H1 (cell line): Measurements from ENCODE around the gene HDAC7. TPM values are rescaled to one million over a fixed set of nuclear protein-coding genes. Genes with fewer than 3 reads are reported as not detected.

Source experiments
- CTCF ChIA-PET: fragments of 300-600 bp; sonication (Branson Sonifier 250); formaldehyde crosslinking; loops from one replicate; lab custom pipeline; 2021; ENCODE audit not compliant: partially characterized antibody; lab: Charles Lee
- POLR2A ChIA-PET: fragments of 300-600 bp; sonication (Branson Sonifier 250); formaldehyde crosslinking; loops from one replicate; lab custom pipeline; 2021; ENCODE audit warnings: inconsistent platforms; ENCODE audit not compliant: partially characterized antibody; lab: Charles Lee
- DNase-seq, 2 experiments: peaks; one replicate each; pipeline versions ENCODE4 v3.0.0 to v3.0.0-alpha.2; 2010 to 2022; ENCODE audit warnings: low spot score in 2 of 2, low read depth in 1 of 2, mixed read lengths in 1 of 2
- FAIRE-seq: peaks from 2 replicates; lab custom pipeline; 2011; peaks lifted over from hg19 to GRCh38; lab: Jason Lieb, UNC
- H2AFZ ChIP-seq: 2 replicates; pipeline ENCODE4 v1.8.1; 2012; ENCODE audit warnings: low read length, inconsistent platforms
- H2AK5ac ChIP-seq: 2 replicates; pipeline ENCODE4 v1.6.1; 2013; ENCODE audit warnings: low read depth, low read length
- H2BK120ac ChIP-seq: replicated peaks from 2 replicates; pipeline ENCODE3; 2013; ENCODE audit warnings: low read depth, low read length, inconsistent platforms
- H2BK12ac ChIP-seq: 2 replicates; pipeline ENCODE4 v1.6.1; 2013; ENCODE audit warnings: low read depth, low read length
- H2BK15ac ChIP-seq: 2 replicates; pipeline ENCODE4 v1.6.1; 2013; ENCODE audit warnings: low read length
- H2BK20ac ChIP-seq: 2 replicates; pipeline ENCODE4 v1.6.1; 2013; ENCODE audit warnings: low read length
- H2BK5ac ChIP-seq: 2 replicates; pipeline ENCODE4 v1.6.1; 2013; ENCODE audit warnings: low read depth, low read length
- H3K14ac ChIP-seq: 2 replicates; pipeline ENCODE4 v1.6.1; 2013; ENCODE audit warnings: inconsistent platforms; ENCODE audit not compliant: insufficient read length
- H3K18ac ChIP-seq: 2 replicates; pipeline ENCODE4 v1.6.1; 2013; ENCODE audit warnings: low read length; ENCODE audit errors: extremely low read depth
- H3K23ac ChIP-seq: 2 replicates; pipeline ENCODE4 v1.6.1; 2013; ENCODE audit warnings: inconsistent platforms; ENCODE audit not compliant: insufficient read length
- H3K23me2 ChIP-seq: 2 replicates; pipeline ENCODE4 v1.6.1; 2013; ENCODE audit warnings: low read depth, low read length
- H3K27ac ChIP-seq: 2 replicates; pipeline ENCODE4 v1.6.1; 2011; ENCODE audit warnings: low read depth, low read length, inconsistent platforms
- H3K27me3 ChIP-seq, 4 experiments: replicated peaks in 1 of 4; 1 replicate in 1 of 4; 2 replicates in 3 of 4; pipeline versions ENCODE4 v1.6.1 to v1.8.1; 2011 to 2013; ENCODE audit warnings: low read length in 3 of 4, mild to moderate bottlenecking in 3 of 4, inconsistent platforms in 2 of 4, mixed read lengths in 2 of 4, moderate library complexity in 1 of 4; ENCODE audit not compliant: control insufficient read depth in 3 of 4, insufficient read depth in 3 of 4; ENCODE audit errors: extremely low read depth in 1 of 4
- H3K36me3 ChIP-seq, 4 experiments: 2 replicates each; pipeline versions ENCODE4 v1.6.1 to v1.8.1; 2011 to 2013; ENCODE audit warnings: mild to moderate bottlenecking in 4 of 4, low read length in 3 of 4, moderate library complexity in 2 of 4, control low read depth in 1 of 4, inconsistent platforms in 1 of 4; ENCODE audit not compliant: insufficient read depth in 4 of 4, control insufficient read depth in 2 of 4
- H3K4ac ChIP-seq: replicated peaks from 2 replicates; pipeline ENCODE3; 2013; ENCODE audit warnings: low read length, low read depth, mixed read lengths, inconsistent platforms; ENCODE audit not compliant: insufficient read length
- H3K4me1 ChIP-seq, 4 experiments: replicated peaks in 1 of 4; 1 replicate in 1 of 4; 2 replicates in 3 of 4; pipeline versions ENCODE4 v1.6.1 to v1.8.1; 2011 to 2013; ENCODE audit warnings: low read length in 3 of 4, inconsistent platforms in 2 of 4, mixed read lengths in 1 of 4; ENCODE audit not compliant: insufficient read depth in 4 of 4, control insufficient read depth in 3 of 4
- H3K4me2 ChIP-seq, 2 experiments: 2 replicates each; pipeline versions ENCODE4 v1.6.1 to v1.8.1; 2011 to 2013; ENCODE audit warnings: low read depth in 2 of 2, low read length in 2 of 2, control low read depth in 1 of 2, inconsistent platforms in 1 of 2, mild to moderate bottlenecking in 1 of 2; ENCODE audit not compliant: insufficient read depth in 1 of 2
- H3K4me3 ChIP-seq, 4 experiments: fragments of 200-600, 300-600 bp in 1 of 4; sonication (generic), shearing (Covaris generic), sonication (Bioruptor Twin) in 1 of 4; 2 replicates each; pipeline versions ENCODE4 v1.5.1 to v1.8.1; 2011 to 2016; ENCODE audit warnings: low read length in 4 of 4, low read depth in 3 of 4, control low read depth in 2 of 4, inconsistent platforms in 2 of 4, mild to moderate bottlenecking in 2 of 4, mixed read lengths in 1 of 4, moderate library complexity in 1 of 4; ENCODE audit not compliant: insufficient read depth in 2 of 4; ENCODE audit errors: extremely low read depth in 1 of 4
- H3K56ac ChIP-seq: replicated peaks from 2 replicates; pipeline ENCODE3; 2013; ENCODE audit warnings: low read depth, mild to moderate bottlenecking, mixed read lengths, low read length, inconsistent platforms; ENCODE audit not compliant: insufficient read length
- H3K79me1 ChIP-seq: 2 replicates; pipeline ENCODE4 v1.6.1; 2013; ENCODE audit warnings: low read depth, low read length, control low read depth
- H3K79me2 ChIP-seq, 2 experiments: 2 replicates each; pipeline versions ENCODE4 v1.6.1 to v1.8.1; 2012 to 2013; ENCODE audit warnings: low read length in 2 of 2, mild to moderate bottlenecking in 2 of 2, inconsistent platforms in 1 of 2; ENCODE audit not compliant: insufficient read depth in 2 of 2, control insufficient read depth in 1 of 2
- H3K9ac ChIP-seq, 4 experiments: replicated peaks in 1 of 4; 1 replicate in 1 of 4; 2 replicates in 3 of 4; pipeline versions ENCODE4 v1.6.1 to v1.8.1; 2011 to 2013; ENCODE audit warnings: low read depth in 3 of 4, low read length in 3 of 4, control low read depth in 2 of 4, mild to moderate bottlenecking in 2 of 4, moderate library complexity in 2 of 4, inconsistent platforms in 1 of 4; ENCODE audit errors: extremely low read depth in 1 of 4
- H3K9me3 ChIP-seq, 2 experiments: 2 replicates each; pipeline versions ENCODE4 v1.6.1 to v1.8.1; 2012 to 2013; ENCODE audit warnings: mild to moderate bottlenecking in 2 of 2, moderate library complexity in 2 of 2, control low read depth in 1 of 2, inconsistent platforms in 1 of 2, low read depth in 1 of 2, low read length in 1 of 2, mixed read lengths in 1 of 2; ENCODE audit not compliant: insufficient read depth in 2 of 2
- H4K20me1 ChIP-seq, 2 experiments: replicated peaks in 1 of 2; 2 replicates each; pipeline versions ENCODE3 to v1.8.1; 2011 to 2013; ENCODE audit warnings: inconsistent platforms in 2 of 2, low read length in 2 of 2, mild to moderate bottlenecking in 1 of 2; ENCODE audit not compliant: insufficient read depth in 2 of 2, control insufficient read depth in 1 of 2
- H4K5ac ChIP-seq: 2 replicates; pipeline ENCODE4 v1.6.1; 2013; ENCODE audit warnings: low read length, low read depth, mixed read lengths, inconsistent platforms; ENCODE audit not compliant: insufficient read length
- H4K8ac ChIP-seq: 2 replicates; pipeline ENCODE4 v1.8.0; 2013; ENCODE audit warnings: mild to moderate bottlenecking, moderate library complexity, low read length, inconsistent platforms; ENCODE audit not compliant: insufficient read depth; ENCODE audit errors: extremely low read depth
- H4K91ac ChIP-seq: replicated peaks from 2 replicates; pipeline ENCODE3; 2013; ENCODE audit warnings: low read length, mixed read lengths, inconsistent platforms; ENCODE audit not compliant: insufficient read length
- BACH1 ChIP-seq: IDR thresholded peaks from 2 replicates; pipeline ENCODE4 v1.6.1; 2012; ENCODE audit warnings: low read length, improper control_type of control experiment
- CBX5 ChIP-seq: fragments of 300-800, 300-1000 bp; sonication (generic); IDR thresholded peaks from 2 replicates; pipeline ENCODE4 v1.7.1; 2016; ENCODE audit warnings: antibody characterized with exemption, low read length, low read depth
- E2F6 ChIP-seq: IDR thresholded peaks from 2 replicates; pipeline ENCODE4 v1.6.1; 2012; ENCODE audit warnings: inconsistent platforms
- EZH2 ChIP-seq: fragments of 200-600 bp; sonication (generic); IDR thresholded peaks from 2 replicates; pipeline ENCODE4 v1.7.1; 2012; ENCODE audit warnings: low read depth, mild to moderate bottlenecking, moderate library complexity, low read length, inconsistent platforms; ENCODE audit not compliant: severe bottlenecking
- FOSL1 ChIP-seq: IDR thresholded peaks from 2 replicates; pipeline ENCODE4 v1.6.1; 2011; ENCODE audit warnings: mild to moderate bottlenecking, low read depth, low read length, moderate library complexity; ENCODE audit not compliant: insufficient read depth
- GABPA ChIP-seq: IDR thresholded peaks from 2 replicates; pipeline ENCODE4 v1.6.1; 2011; ENCODE audit warnings: mild to moderate bottlenecking, low read length, moderate library complexity, borderline replicate concordance; ENCODE audit not compliant: insufficient read depth
- KDM1A ChIP-seq: fragments of 200-600, 300-600 bp; sonication (generic); IDR thresholded peaks from 2 replicates; pipeline ENCODE4 v1.7.1; 2016; ENCODE audit warnings: mild to moderate bottlenecking, low read length, borderline replicate concordance
- KDM4A ChIP-seq: IDR thresholded peaks from one replicate; pipeline ENCODE4 v1.7.1; 2012; ENCODE audit warnings: low read depth, mild to moderate bottlenecking, moderate library complexity, low read length, inconsistent platforms; ENCODE audit not compliant: severe bottlenecking
- NANOG ChIP-seq: IDR thresholded peaks from 2 replicates; pipeline ENCODE4 v1.6.1; 2011; ENCODE audit warnings: low read length, low read depth, mild to moderate bottlenecking, inconsistent platforms; ENCODE audit not compliant: insufficient read depth, poor library complexity, severe bottlenecking
- POU5F1 ChIP-seq: IDR thresholded peaks from 2 replicates; pipeline ENCODE4 v1.6.1; 2011; ENCODE audit warnings: low read depth, mild to moderate bottlenecking, low read length, moderate library complexity
- RFX5 ChIP-seq: IDR thresholded peaks from 2 replicates; pipeline ENCODE4 v1.6.1; 2011; ENCODE audit warnings: low read depth, low read length, improper control_type of control experiment, borderline replicate concordance
- SIN3A ChIP-seq, 2 experiments: IDR thresholded peaks in 1 of 2; conservative IDR thresholded peaks in 1 of 2; 2 replicates each; pipeline ENCODE4 v1.6.1; 2011 to 2012; ENCODE audit warnings: low read length in 2 of 2, improper control_type of control experiment in 1 of 2, low read depth in 1 of 2, mild to moderate bottlenecking in 1 of 2
- TCF12 ChIP-seq: IDR thresholded peaks from 2 replicates; pipeline ENCODE4 v1.6.1; 2011; ENCODE audit warnings: low read depth, mild to moderate bottlenecking, low read length
- WGBS, 2 experiments: shearing (Covaris generic) in 1 of 2; methylation state at CpG; one replicate each; pipeline versions ENCODE4 v1.1.6 to v1.1.7; 2013 to 2015; ENCODE audit warnings: low lambda C conversion rate in 2 of 2, mixed read lengths in 2 of 2, inconsistent platforms in 1 of 2, low coverage in 1 of 2, missing lambda C conversion rate in 1 of 2; ENCODE audit not compliant: insufficient replicate concordance in 2 of 2, insufficient coverage in 1 of 2, insufficient read length in 1 of 2; ENCODE audit errors: extremely low coverage in 1 of 2, missing lambda C conversion rate in 1 of 2; 5-methylcytosine and 5-hydroxymethylcytosine counted together
- polyA plus RNA-seq, 7 experiments: library from polyadenylated mRNA; depleted of rRNA in 3 of 7; stranded (reverse) in 5 of 7; unstranded in 2 of 7; fragments of >200 nt in 5 of 7; fragments of 200-250 nt in 2 of 7; gene quantifications; 1 replicate in 5 of 7; 2 replicates in 1 of 7; 4 replicates in 1 of 7; pipeline versions ENCODE4 v1.2.1 to v1.2.3, GENCODE V29; 2011 to 2013; ENCODE audit warnings: missing spikeins in 2 of 7, mixed read lengths in 2 of 7
- total RNA-seq: library from RNA; stranded (reverse); fragmentation: NEBNext Ultra II Directional; extraction: Animal tissue kit (Norgen Biotek cat#: 25700); gene quantifications from 2 replicates; pipeline ENCODE4 v1.2.1, GENCODE V29; 2021

Gene HDAC7
- total and polyA plus RNA-seq, 2 of the 8 experiments (the other 6 are each of a cell fraction or from before 2014, with no cell fraction given) = 25.5 to 84.9 TPM

GRCh38 chr12:47741340-47741703, 78.4 kb downstream of the HDAC7 start:
- Histone ChIP-seq H3K4me3 (no peak overlapping the region), H3K4me1 (peaks cover 0 to 10% (median 2%) of the 10 kb centered on the region in 4 experiments; a peak in 4 of 7 replicates), H3K56ac (no peak overlapping the region), H3K18ac (no peak overlapping the region), H3K9ac (no peak overlapping the region), H3K79me1 (no peaks in the 10 kb centered on the region), H3K4me2 (0 out of 4 replicates have a peak overlapping the region, but pooled peaks of 1 of the 2 experiments have one; percentile 4), H2AFZ (no peak overlapping the region), H2BK5ac (no peak overlapping the region), H2BK15ac (no peak overlapping the region), H2BK12ac (no peak overlapping the region), H3K23me2 (no peaks in the 10 kb centered on the region; the same call in 1 of the 2 replicates), H4K91ac (no peak overlapping the region), H3K36me3 (no peaks in the 10 kb centered on the region), H3K14ac (no peak overlapping the region), H4K20me1 (no peaks in the 10 kb centered on the region), H4K5ac (no peak overlapping the region), H3K9me3 (no peaks in the 10 kb centered on the region), H2BK20ac (no peak overlapping the region), H2BK120ac (no peak overlapping the region), H3K27me3 (no peaks in the 10 kb centered on the region), H3K79me2 (no peaks in the 10 kb centered on the region), H3K27ac (no peak overlapping the region), H3K23ac (no peak overlapping the region), H3K4ac (no peak overlapping the region), H2AK5ac (no peak overlapping the region), H4K8ac (peak overlapping the region; percentile 62; the same call in 1 of the 2 replicates)
- DNase-seq = no peak
- POLR2A ChIA-PET = interaction anchor here (0.8 to 7.4 kb wide), 11 partner anchors 10 to 40 kb away, joined by 3 to 79 read pairs (median 5); partner anchors contain the start of gene SLC48A1
- CTCF ChIA-PET = interaction anchor here (0.6 to 64.6 kb wide), 23 partner anchors 6 to 420 kb away, joined by 3 to 2442 read pairs (median 8); partner anchors contain the start of genes ENDOU, HDAC7, RAPGEF3 and SLC48A1
- no peak for FAIRE-seq
- WGBS, 2 experiments = 79% methylated on average over 4 of the region's 4 CpGs; no CpG with 5 or more reads in 1 of the 2 experiments
- TF ChIP-seq GABPA = no peak
- TF ChIP-seq SIN3A (conservative IDR thresholded peaks at IDR 0.05 in 1 of 2, IDR thresholded peaks at IDR 0.05 in 1 of 2; ENCODE audit: low read depth in 1 of 2, low read length in 2 of 2) = no peak
- TF ChIP-seq BACH1 = no peak
- TF ChIP-seq RFX5 = no peak
- no peak for TF ChIP-seq E2F6
- TF ChIP-seq NANOG = no peak
- no peak for TF ChIP-seq FOSL1
- no peak for TF ChIP-seq TCF12
- TF ChIP-seq CBX5 = no peak
- no peak for TF ChIP-seq EZH2
- TF ChIP-seq POU5F1 = no peak
- no peak for TF ChIP-seq KDM1A
- no peak for TF ChIP-seq KDM4A
